ENCODE data around the gene ESR2.

DNA sequence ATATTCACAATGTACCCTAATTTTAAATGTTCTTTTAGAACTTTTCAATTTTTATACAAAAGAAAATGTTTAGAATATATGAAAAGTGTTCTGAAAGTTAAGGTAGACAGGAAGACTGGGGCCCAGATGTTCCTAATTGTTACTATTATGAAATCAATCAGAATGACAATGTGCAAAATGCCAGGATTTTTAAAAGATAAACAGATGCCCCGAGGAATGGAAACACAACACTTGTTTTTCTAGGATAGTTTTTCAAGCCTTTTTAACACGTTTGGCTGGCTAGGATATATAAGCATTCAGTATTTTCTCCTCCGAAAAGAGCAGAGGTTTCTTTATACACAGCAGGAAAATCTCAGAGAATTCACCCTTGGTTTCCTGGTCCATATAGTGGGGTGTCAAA is 106.8 kb downstream of the ESR2 start:
- TF ChIP-seq, protein P1, sequence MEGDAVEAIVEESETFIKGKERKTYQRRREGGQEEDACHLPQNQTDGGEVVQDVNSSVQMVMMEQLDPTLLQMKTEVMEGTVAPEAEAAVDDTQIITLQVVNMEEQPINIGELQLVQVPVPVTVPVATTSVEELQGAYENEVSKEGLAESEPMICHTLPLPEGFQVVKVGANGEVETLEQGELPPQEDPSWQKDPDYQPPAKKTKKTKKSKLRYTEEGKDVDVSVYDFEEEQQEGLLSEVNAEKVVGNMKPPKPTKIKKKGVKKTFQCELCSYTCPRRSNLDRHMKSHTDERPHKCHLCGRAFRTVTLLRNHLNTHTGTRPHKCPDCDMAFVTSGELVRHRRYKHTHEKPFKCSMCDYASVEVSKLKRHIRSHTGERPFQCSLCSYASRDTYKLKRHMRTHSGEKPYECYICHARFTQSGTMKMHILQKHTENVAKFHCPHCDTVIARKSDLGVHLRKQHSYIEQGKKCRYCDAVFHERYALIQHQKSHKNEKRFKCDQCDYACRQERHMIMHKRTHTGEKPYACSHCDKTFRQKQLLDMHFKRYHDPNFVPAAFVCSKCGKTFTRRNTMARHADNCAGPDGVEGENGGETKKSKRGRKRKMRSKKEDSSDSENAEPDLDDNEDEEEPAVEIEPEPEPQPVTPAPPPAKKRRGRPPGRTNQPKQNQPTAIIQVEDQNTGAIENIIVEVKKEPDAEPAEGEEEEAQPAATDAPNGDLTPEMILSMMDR (IDR thresholded peaks at IDR 0.05; ENCODE audit: low read depth, low read length, poor library complexity, severe bottlenecking) = no peak
- TF ChIP-seq EZH2phosphoT487 (IDR thresholded peaks at IDR 0.05; ENCODE audit: borderline replicate concordance, low read length) = no peak

All from DOHH2 (cell line).